ENCODE data around the gene BAIAP2L1. TPM values are rescaled to one million over a fixed set of nuclear protein-coding genes. Genes with fewer than 3 reads are reported as not detected.

Gene BAIAP2L1
- total RNA-seq, 1 donor from 2014 or later = 21.6 TPM

DNA sequence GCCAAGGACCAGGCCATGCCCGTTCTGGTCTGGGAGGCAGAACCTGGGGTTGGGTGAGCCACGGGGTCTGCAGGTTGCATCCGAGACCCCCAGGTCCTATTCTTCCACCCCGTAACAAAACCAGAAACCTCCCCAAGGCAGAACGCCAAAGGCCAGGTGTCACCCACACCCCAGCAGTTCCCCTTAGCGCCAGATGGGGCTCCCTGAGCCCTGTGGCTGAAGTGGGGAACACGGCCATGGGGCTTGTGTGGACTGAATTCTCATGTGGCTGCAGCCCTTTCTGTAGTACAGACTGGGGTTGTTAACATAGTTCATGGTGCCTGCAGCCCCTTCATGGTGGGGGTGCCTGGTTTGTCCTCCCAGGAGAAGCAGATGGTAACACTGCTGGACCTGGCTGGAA is 109.2 kb downstream of the BAIAP2L1 start:
- H3K4me2 ChIP-seq (ENCODE audit: low read length) = no peak overlapping the region
- Mint-ChIP-seq H3K4me1 (ENCODE audit: low read depth, unreplicated experiment) (no peaks in the 10 kb centered on the region), H3K27me3 (ENCODE audit: low read depth, unreplicated experiment) (no peaks in the 10 kb centered on the region), H3K36me3 (ENCODE audit: low read depth, unreplicated experiment) (no peaks in the 10 kb centered on the region), H3K9me3 (ENCODE audit: unreplicated experiment) (no peaks in the 10 kb centered on the region), H3K27ac (ENCODE audit: unreplicated experiment) (no peak overlapping the region), H3K4me3 (ENCODE audit: unreplicated experiment) (no peak overlapping the region)
- H3K27ac ChIP-seq (ENCODE audit: low read depth, low read length) = no peak overlapping the region
- peaks cover 66% of the 10 kb centered on the region for H4K20me1 ChIP-seq (ENCODE audit: insufficient read depth, low read length)
- peaks cover 43% of the 10 kb centered on the region for H3K79me2 ChIP-seq (ENCODE audit: insufficient read depth, low read length)
- TF ChIP-seq CTCF (IDR thresholded peaks at IDR 0.05; ENCODE audit: insufficient read depth, low read depth, low read length) (no peak), EZH2 (IDR thresholded peaks at IDR 0.05; ENCODE audit: insufficient read depth, low read length) (no peak)
- FAIRE-seq (no peak), DNase-seq (ENCODE audit: low read depth) (no peak)
- H3K27me3 ChIP-seq (ENCODE audit: insufficient read depth, low read length) = no peaks in the 10 kb centered on the region
- H3K9me3 ChIP-seq (ENCODE audit: insufficient read depth, low read depth, low read length) = no peaks in the 10 kb centered on the region
- no peak overlapping the region for H3K9ac ChIP-seq (ENCODE audit: low read length)
- H3K36me3 ChIP-seq (ENCODE audit: insufficient read depth, low read length) = peaks cover 7% of the 10 kb centered on the region
- peaks cover 3% of the 10 kb centered on the region for H3K4me1 ChIP-seq (ENCODE audit: insufficient read depth, low read length)
- H2AFZ ChIP-seq (ENCODE audit: low read depth, low read length) = no peak overlapping the region
- no peak overlapping the region for H3K4me3 ChIP-seq (ENCODE audit: insufficient read depth, low read depth, low read length)

DNA sequence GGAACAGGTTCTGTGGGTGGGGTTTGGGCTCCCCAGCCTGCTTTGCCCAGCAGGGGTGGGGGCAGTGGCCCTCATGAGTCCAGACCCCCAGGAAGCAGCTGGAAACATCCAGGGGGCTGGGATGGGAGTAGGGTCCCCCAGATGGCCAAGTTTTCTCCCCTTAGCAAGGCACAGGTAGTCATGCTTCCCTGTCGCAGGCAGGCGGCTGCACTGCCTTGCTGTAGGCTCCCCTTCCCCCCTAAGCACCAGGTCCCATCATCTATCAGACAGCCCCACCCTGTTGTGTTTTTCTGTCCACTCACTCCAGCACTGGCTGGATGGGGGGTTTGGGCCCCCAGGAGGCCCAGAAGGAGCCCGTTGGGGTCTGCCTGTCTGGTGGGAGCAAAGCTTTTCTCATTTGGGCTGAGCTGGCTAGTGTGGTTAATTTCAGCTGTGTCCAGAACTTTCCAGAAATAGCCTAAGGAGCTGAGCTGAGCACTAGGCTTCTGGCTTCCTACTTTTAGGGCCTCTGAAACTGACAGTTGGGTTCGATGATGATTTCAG is 111.5 kb downstream of the BAIAP2L1 start:
- Histone ChIP-seq H3K36me3 (ENCODE audit: insufficient read depth, low read length) (peaks cover 7% of the 10 kb centered on the region), H3K4me2 (ENCODE audit: low read length) (no peak overlapping the region), H3K79me2 (ENCODE audit: insufficient read depth, low read length) (peaks cover 66% of the 10 kb centered on the region), H3K27ac (ENCODE audit: low read depth, low read length) (no peak overlapping the region), H3K4me1 (ENCODE audit: insufficient read depth, low read length) (peaks cover 26% of the 10 kb centered on the region), H3K9ac (ENCODE audit: low read length) (no peak overlapping the region), H3K27me3 (ENCODE audit: insufficient read depth, low read length) (no peaks in the 10 kb centered on the region), H2AFZ (ENCODE audit: low read depth, low read length) (no peak overlapping the region), H4K20me1 (ENCODE audit: insufficient read depth, low read length) (peaks cover 78% of the 10 kb centered on the region), H3K4me3 (ENCODE audit: insufficient read depth, low read depth, low read length) (no peak overlapping the region), H3K9me3 (ENCODE audit: insufficient read depth, low read depth, low read length) (no peaks in the 10 kb centered on the region)
- FAIRE-seq (no peak), DNase-seq (ENCODE audit: low read depth) (no peak)
- Mint-ChIP-seq H3K4me1 (ENCODE audit: low read depth, unreplicated experiment) (peaks cover 13% of the 10 kb centered on the region), H3K27ac (ENCODE audit: unreplicated experiment) (peak overlapping the region; percentile 34), H3K4me3 (ENCODE audit: unreplicated experiment) (no peak overlapping the region), H3K27me3 (ENCODE audit: low read depth, unreplicated experiment) (no peaks in the 10 kb centered on the region), H3K9me3 (ENCODE audit: unreplicated experiment) (no peaks in the 10 kb centered on the region), H3K36me3 (ENCODE audit: low read depth, unreplicated experiment) (no peaks in the 10 kb centered on the region)
- TF ChIP-seq CTCF (IDR thresholded peaks at IDR 0.05; ENCODE audit: insufficient read depth, low read depth, low read length) (no peak), EZH2 (IDR thresholded peaks at IDR 0.05; ENCODE audit: insufficient read depth, low read length) (no peak)

- Histone ChIP-seq H3K27ac (ENCODE audit: low read depth, low read length) (no peak overlapping the region), H4K20me1 (ENCODE audit: insufficient read depth, low read length) (peaks cover 85% of the 10 kb centered on the region), H3K4me2 (ENCODE audit: low read length) (no peak overlapping the region), H3K36me3 (ENCODE audit: insufficient read depth, low read length) (peaks cover 7% of the 10 kb centered on the region), H3K9ac (ENCODE audit: low read length) (no peak overlapping the region), H2AFZ (ENCODE audit: low read depth, low read length) (no peak overlapping the region), H3K9me3 (ENCODE audit: insufficient read depth, low read depth, low read length) (no peaks in the 10 kb centered on the region), H3K4me1 (ENCODE audit: insufficient read depth, low read length) (peaks cover 38% of the 10 kb centered on the region), H3K27me3 (ENCODE audit: insufficient read depth, low read length) (no peaks in the 10 kb centered on the region), H3K4me3 (ENCODE audit: insufficient read depth, low read depth, low read length) (no peak overlapping the region), H3K79me2 (ENCODE audit: insufficient read depth, low read length) (peaks cover 78% of the 10 kb centered on the region)
- TF ChIP-seq EZH2 (IDR thresholded peaks at IDR 0.05; ENCODE audit: insufficient read depth, low read length) (no peak), CTCF (IDR thresholded peaks at IDR 0.05; ENCODE audit: insufficient read depth, low read depth, low read length) (no peak)
- H3K27ac Mint-ChIP-seq (ENCODE audit: unreplicated experiment) = no peak overlapping the region
- no peaks in the 10 kb centered on the region for H3K36me3 Mint-ChIP-seq (ENCODE audit: low read depth, unreplicated experiment)
- H3K4me1 Mint-ChIP-seq (ENCODE audit: low read depth, unreplicated experiment) = peaks cover 16% of the 10 kb centered on the region
- FAIRE-seq = no peak
- no peak overlapping the region for H3K4me3 Mint-ChIP-seq (ENCODE audit: unreplicated experiment)
- H3K9me3 Mint-ChIP-seq (ENCODE audit: unreplicated experiment) = no peaks in the 10 kb centered on the region
- DNase-seq (ENCODE audit: low read depth) = no peak
- no peaks in the 10 kb centered on the region for H3K27me3 Mint-ChIP-seq (ENCODE audit: low read depth, unreplicated experiment)
Measured at GRCh38 chr7:98288064-98288823, 112.6 kb downstream of the BAIAP2L1 start.
